K562 (cell line): Measurements from ENCODE around the gene NLGN3. TPM values are rescaled to one million over a fixed set of nuclear protein-coding genes. Genes with fewer than 3 reads are reported as not detected.

Experiments used
- BCOR ChIP-seq: fragments of 450-650 bp; IDR thresholded peaks from 2 replicates; pipeline ENCODE4 v1.6.1; 2016
- CBFA2T3 ChIP-seq: fragments of 450-650 bp; IDR thresholded peaks from 2 replicates; pipeline ENCODE4 v1.6.1; 2017
- DPF2 ChIP-seq: fragments of 450-650 bp; IDR thresholded peaks from 2 replicates; pipeline ENCODE4 v1.6.1; 2016
- FOXJ2 ChIP-seq: fragments of 200-800 bp; sonication (Bioruptor generic); IDR thresholded peaks from 2 replicates; pipeline ENCODE4 v1.6.1; 2016; ENCODE audit warnings: missing genetic modification characterization, missing compliant biosample characterization
- HDAC1 ChIP-seq, 2 experiments: fragments of 450-650 bp; IDR thresholded peaks; 2 replicates each; pipeline ENCODE4 v1.6.1; 2016 to 2017; ENCODE audit warnings: inconsistent platforms in 1 of 2, mild to moderate bottlenecking in 1 of 2, moderate library complexity in 1 of 2
- HNRNPLL ChIP-seq: fragments of 200-400 bp; formaldehyde crosslinking; IDR thresholded peaks from 2 replicates; pipeline ENCODE4 v1.6.1; 2017; ENCODE audit warnings: low read length, low read depth, mild to moderate bottlenecking; ENCODE audit not compliant: poor library complexity, severe bottlenecking
- KLF6 ChIP-seq: fragments of 250-450 bp; sonication (Bioruptor Pico); IDR thresholded peaks from 2 replicates; pipeline ENCODE4 v1.4.0; 2020; ENCODE audit warnings: mild to moderate bottlenecking, moderate library complexity, borderline replicate concordance
- MBD2 ChIP-seq: sonication (generic); IDR thresholded peaks from 2 replicates; pipeline ENCODE4 v1.6.1; 2016; ENCODE audit warnings: low read depth, borderline replicate concordance
- MCM7 ChIP-seq, 2 experiments: fragments of 450-650 bp; IDR thresholded peaks; 2 replicates each; pipeline ENCODE4 v1.6.1; 2016 to 2018
- RFX1 ChIP-seq: fragments of 450-650 bp; IDR thresholded peaks from 2 replicates; pipeline ENCODE4 v1.6.1; 2016; ENCODE audit warnings: mild to moderate bottlenecking, moderate library complexity
- SAFB ChIP-seq: fragments of 200-400 bp; formaldehyde crosslinking; IDR thresholded peaks from 2 replicates; pipeline ENCODE4 v1.6.1; 2017; ENCODE audit warnings: low read depth, low read length, borderline replicate concordance
- SMARCA4 ChIP-seq: fragments of 450-650 bp; IDR thresholded peaks from 2 replicates; pipeline ENCODE4 v1.6.1; 2016
- SMARCE1 ChIP-seq: fragments of 450-650 bp; IDR thresholded peaks from 2 replicates; pipeline ENCODE4 v1.7.1; 2016; ENCODE audit warnings: mild to moderate bottlenecking
- TCF3 ChIP-seq: sonication (generic); formaldehyde crosslinking; IDR thresholded peaks from 2 replicates; pipeline ENCODE4 v1.4.0; 2020; ENCODE audit warnings: mild to moderate bottlenecking, missing genetic modification reagents
- ZHX1 ChIP-seq: fragments of 150-350 bp; conservative IDR thresholded peaks from 2 replicates; pipeline ENCODE4 v1.6.1; 2014; ENCODE audit warnings: low read length
- ZNF143 ChIP-seq: sonication (generic); formaldehyde crosslinking; IDR thresholded peaks from 2 replicates; pipeline ENCODE4 v1.9.0; 2022; ENCODE audit warnings: mild to moderate bottlenecking, missing genetic modification reagents
- ZZZ3 ChIP-seq: fragments of 450-650 bp; IDR thresholded peaks from 2 replicates; pipeline ENCODE4 v1.6.1; 2016; ENCODE audit warnings: antibody characterized with exemption, mild to moderate bottlenecking, moderate library complexity
- polyA plus RNA-seq, 8 experiments: library from polyadenylated mRNA; depleted of rRNA in 4 of 8; stranded (reverse) in 5 of 8; unstranded in 3 of 8; fragments of >200 nt; fragmentation: Nextera tagmentation in 2 of 8; fragmentation: Illumina TruSeq in 1 of 8; extraction: Ambion mirVana in 2 of 8; extraction: Trizol in 1 of 8; gene quantifications; 2 replicates each; pipeline versions ENCODE4 v1.2.1 to v1.2.3, GENCODE V29; 2011 to 2014; ENCODE audit warnings: inconsistent platforms in 1 of 8, missing spikeins in 1 of 8
- total RNA-seq, 7 experiments: library from RNA; depleted of rRNA in 6 of 7; stranded (reverse); fragments of >200 nt in 6 of 7; fragmentation: Illumina TruSeq in 2 of 7; extraction: Trizol in 2 of 7; gene quantifications; 2 replicates each; pipeline versions ENCODE4 v1.2.1 to v1.2.3, GENCODE V29; 2011 to 2021; ENCODE audit warnings: low replicate concordance in 1 of 7
- TF ChIP-seq, protein P1 (sequence below): fragments of 450-650 bp; IDR thresholded peaks from 2 replicates; pipeline ENCODE4 v1.6.1; 2016; ENCODE audit warnings: low read depth
- TF ChIP-seq, protein P2 (sequence below), 2 experiments: IDR thresholded peaks; 2 replicates each; pipeline ENCODE4 v1.6.1; 2011; ENCODE audit warnings: borderline replicate concordance in 1 of 2, control low read depth in 1 of 2, low read depth in 1 of 2, low read length in 1 of 2, mild to moderate bottlenecking in 1 of 2, mixed read lengths in 1 of 2, moderate library complexity in 1 of 2; ENCODE audit not compliant: insufficient read depth in 1 of 2, insufficient read length in 1 of 2, poor library complexity in 1 of 2, severe bottlenecking in 1 of 2; ENCODE audit errors: extremely low read depth in 1 of 2

The NLGN3 gene
- total and polyA plus RNA-seq, 9 of the 15 experiments (the other 6 are each of a cell fraction or from before 2014, with no cell fraction given), result 0.03 to 0.86 (median 0.25) TPM

DNA sequence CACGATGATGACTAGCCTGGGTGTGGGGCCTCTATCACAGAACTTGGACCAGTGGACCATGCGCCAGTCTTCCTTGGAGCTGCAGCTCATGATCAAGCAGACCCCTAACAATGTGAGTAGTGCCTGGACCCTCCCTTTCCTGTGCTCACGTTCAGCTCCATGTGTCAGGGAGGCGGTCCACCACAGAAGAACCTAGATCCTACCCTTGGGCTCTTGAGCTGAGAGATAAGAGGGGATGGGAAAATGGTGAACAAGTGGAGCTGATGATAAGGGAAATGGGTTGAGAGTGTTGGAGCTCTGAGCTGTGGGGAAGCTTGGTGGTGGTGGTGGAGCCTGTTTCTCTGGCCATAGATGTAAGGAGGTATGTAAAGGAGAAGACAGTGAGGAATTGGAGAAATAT lies 13.1 kb upstream of the NLGN3 start (continued):
- TF ChIP-seq, protein P1, sequence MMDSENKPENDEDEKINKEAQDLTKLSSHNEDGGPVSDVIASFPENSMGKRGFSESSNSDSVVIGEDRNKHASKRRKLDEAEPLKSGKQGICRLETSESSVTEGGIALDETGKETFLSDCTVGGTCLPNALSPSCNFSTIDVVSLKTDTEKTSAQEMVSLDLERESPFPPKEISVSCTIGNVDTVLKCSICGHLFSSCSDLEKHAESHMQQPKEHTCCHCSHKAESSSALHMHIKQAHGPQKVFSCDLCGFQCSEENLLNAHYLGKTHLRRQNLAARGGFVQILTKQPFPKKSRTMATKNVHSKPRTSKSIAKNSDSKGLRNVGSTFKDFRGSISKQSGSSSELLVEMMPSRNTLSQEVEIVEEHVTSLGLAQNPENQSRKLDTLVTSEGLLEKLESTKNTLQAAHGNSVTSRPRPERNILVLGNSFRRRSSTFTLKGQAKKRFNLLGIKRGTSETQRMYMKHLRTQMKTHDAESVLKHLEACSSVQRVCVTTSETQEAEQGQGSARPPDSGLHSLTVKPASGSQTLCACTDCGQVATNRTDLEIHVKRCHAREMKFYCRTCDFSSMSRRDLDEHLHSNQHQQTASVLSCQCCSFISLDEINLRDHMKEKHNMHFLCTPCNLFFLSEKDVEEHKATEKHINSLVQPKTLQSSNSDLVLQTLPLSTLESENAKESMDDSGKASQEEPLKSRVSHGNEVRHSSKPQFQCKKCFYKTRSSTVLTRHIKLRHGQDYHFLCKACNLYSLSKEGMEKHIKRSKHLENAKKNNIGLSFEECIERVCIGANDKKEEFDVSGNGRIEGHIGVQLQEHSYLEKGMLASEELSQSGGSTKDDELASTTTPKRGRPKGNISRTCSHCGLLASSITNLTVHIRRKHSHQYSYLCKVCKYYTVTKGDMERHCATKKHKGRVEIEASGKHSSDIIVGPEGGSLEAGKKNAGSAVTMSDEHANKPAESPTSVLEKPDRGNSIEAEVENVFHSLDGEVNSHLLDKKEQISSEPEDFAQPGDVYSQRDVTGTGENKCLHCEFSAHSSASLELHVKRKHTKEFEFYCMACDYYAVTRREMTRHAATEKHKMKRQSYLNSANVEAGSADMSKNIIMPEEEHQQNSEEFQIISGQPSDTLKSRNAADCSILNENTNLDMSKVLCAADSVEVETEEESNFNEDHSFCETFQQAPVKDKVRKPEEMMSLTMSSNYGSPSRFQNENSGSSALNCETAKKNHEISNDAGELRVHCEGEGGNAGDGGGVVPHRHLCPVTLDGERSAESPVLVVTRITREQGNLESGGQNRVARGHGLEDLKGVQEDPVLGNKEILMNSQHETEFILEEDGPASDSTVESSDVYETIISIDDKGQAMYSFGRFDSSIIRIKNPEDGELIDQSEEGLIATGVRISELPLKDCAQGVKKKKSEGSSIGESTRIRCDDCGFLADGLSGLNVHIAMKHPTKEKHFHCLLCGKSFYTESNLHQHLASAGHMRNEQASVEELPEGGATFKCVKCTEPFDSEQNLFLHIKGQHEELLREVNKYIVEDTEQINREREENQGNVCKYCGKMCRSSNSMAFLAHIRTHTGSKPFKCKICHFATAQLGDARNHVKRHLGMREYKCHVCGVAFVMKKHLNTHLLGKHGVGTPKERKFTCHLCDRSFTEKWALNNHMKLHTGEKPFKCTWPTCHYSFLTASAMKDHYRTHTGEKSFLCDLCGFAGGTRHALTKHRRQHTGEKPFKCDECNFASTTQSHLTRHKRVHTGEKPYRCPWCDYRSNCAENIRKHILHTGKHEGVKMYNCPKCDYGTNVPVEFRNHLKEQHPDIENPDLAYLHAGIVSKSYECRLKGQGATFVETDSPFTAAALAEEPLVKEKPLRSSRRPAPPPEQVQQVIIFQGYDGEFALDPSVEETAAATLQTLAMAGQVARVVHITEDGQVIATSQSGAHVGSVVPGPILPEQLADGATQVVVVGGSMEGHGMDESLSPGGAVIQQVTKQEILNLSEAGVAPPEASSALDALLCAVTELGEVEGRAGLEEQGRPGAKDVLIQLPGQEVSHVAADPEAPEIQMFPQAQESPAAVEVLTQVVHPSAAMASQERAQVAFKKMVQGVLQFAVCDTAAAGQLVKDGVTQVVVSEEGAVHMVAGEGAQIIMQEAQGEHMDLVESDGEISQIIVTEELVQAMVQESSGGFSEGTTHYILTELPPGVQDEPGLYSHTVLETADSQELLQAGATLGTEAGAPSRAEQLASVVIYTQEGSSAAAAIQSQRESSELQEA, result no peak
- TF ChIP-seq SAFB (no peak), KLF6 (CRISPR knock-in tag) (no peak), DPF2 (peak; percentile 94), SMARCE1 (peak; percentile 82), HNRNPLL (no peak), ZZZ3 (no peak), FOXJ2 (no peak), RFX1 (no peak), MCM7 (IDR thresholded peaks at IDR 0.05) (no peak), CBFA2T3 (peak; percentile 97), BCOR (peak; percentile 64), HDAC1 (IDR thresholded peaks at IDR 0.05) (peak in 1 of 2 experiments; percentile 80; a peak in 1 of 4 replicates), ZHX1 (no peak), TCF3 (CRISPR knock-in tag) (peak; percentile 97), ZNF143 (CRISPR knock-in tag) (no peak), SMARCA4 (peak; percentile 93), MBD2 (peak; percentile 31; the same call in 1 of the 2 replicates)
- TF ChIP-seq, protein P2, sequence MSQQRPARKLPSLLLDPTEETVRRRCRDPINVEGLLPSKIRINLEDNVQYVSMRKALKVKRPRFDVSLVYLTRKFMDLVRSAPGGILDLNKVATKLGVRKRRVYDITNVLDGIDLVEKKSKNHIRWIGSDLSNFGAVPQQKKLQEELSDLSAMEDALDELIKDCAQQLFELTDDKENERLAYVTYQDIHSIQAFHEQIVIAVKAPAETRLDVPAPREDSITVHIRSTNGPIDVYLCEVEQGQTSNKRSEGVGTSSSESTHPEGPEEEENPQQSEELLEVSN (IDR thresholded peaks at IDR 0.05; ENCODE audit: borderline replicate concordance in 1 of 2, extremely low read depth in 1 of 2, insufficient read depth in 1 of 2, insufficient read length in 1 of 2, low read depth in 1 of 2, low read length in 1 of 2, poor library complexity in 1 of 2, severe bottlenecking in 1 of 2), result no peak
